BJ (cell line): ENCODE measurements around the gene RAD51. TPM values are rescaled to one million over a fixed set of nuclear protein-coding genes. Genes with fewer than 3 reads are reported as not detected.
A peak's percentile ranks its signal among the peaks of the same experiment; 100 is the strongest.

Source experiments
- CTCF ChIA-PET: fragments of 350-600 bp; formaldehyde crosslinking; extraction: SDS; loops from one replicate; lab custom pipeline; 2021; ENCODE audit warnings: antibody characterized with exemption, inconsistent platforms; lab: Yijun Ruan, JAX
- POLR2A ChIA-PET: fragments of 300-600 bp; sonication (Branson Sonifier 250); formaldehyde crosslinking; extraction: SDS; loops from one replicate; lab custom pipeline; 2021; ENCODE audit warnings: antibody characterized with exemption; lab: Charles Lee
- DNase-seq: peaks from one replicate; pipeline ENCODE4 v3.0.0-alpha.2; 2011; ENCODE audit warnings: low read depth
- H3K27me3 ChIP-seq: 2 replicates; pipeline ENCODE4 v1.6.0; 2011; ENCODE audit warnings: low read length; ENCODE audit not compliant: control insufficient read depth, insufficient read depth
- H3K36me3 ChIP-seq: 2 replicates; pipeline ENCODE4 v1.5.1; 2011; ENCODE audit warnings: low read length; ENCODE audit not compliant: control insufficient read depth, insufficient read depth
- H3K4me3 ChIP-seq: 2 replicates; pipeline ENCODE4 v1.5.1; 2011; ENCODE audit warnings: low read depth, mild to moderate bottlenecking, control low read depth, low read length
- polyA plus RNA-seq: library from polyadenylated mRNA; depleted of rRNA; stranded (reverse); fragments of >200 nt; gene quantifications from 2 replicates; pipeline ENCODE4 v1.2.3, GENCODE V29; 2011
- TF ChIP-seq, protein P1 (sequence below): IDR thresholded peaks from 2 replicates; pipeline ENCODE4 v1.5.1; 2011; ENCODE audit warnings: low read depth, mild to moderate bottlenecking, control low read depth, inconsistent platforms, low read length, moderate library complexity; ENCODE audit not compliant: insufficient read depth

RAD51 gene
- polyA plus RNA-seq, 1 experiment = 8.9 TPM

DNA sequence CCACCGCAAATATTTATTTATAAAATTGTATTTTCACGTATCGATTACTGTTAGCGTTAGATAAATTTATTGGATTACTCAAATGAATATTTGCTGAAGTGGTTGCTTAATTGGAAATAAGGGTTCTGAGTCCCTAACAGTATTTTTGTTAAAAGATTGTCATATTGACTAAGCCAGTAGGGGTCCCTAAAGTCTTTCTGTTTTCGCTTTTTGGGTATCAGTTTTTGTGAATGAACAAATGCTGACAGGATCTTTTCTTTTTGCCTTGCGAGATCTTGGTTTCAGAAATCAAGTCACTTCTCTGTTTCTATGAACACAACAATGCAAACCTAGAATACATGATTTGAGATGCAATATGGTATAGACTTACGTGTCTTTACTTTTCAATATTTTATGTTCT lies 7.1 kb downstream of the RAD51 start:
- ChIA-PET CTCF (interaction anchor here (0.8 to 0.9 kb wide), 2 partner anchors 42 to 239 kb away, joined by 3 read pairs; no protein-coding TSS in a partner anchor), POLR2A (no interaction called here)
- H3K36me3 ChIP-seq = no peaks in the 10 kb centered on the region; the same call in 1 of the 2 replicates
- H3K4me3 ChIP-seq = no peak overlapping the region
- no peaks in the 10 kb centered on the region for H3K27me3 ChIP-seq
- DNase-seq = no peak
- TF ChIP-seq, protein P1, sequence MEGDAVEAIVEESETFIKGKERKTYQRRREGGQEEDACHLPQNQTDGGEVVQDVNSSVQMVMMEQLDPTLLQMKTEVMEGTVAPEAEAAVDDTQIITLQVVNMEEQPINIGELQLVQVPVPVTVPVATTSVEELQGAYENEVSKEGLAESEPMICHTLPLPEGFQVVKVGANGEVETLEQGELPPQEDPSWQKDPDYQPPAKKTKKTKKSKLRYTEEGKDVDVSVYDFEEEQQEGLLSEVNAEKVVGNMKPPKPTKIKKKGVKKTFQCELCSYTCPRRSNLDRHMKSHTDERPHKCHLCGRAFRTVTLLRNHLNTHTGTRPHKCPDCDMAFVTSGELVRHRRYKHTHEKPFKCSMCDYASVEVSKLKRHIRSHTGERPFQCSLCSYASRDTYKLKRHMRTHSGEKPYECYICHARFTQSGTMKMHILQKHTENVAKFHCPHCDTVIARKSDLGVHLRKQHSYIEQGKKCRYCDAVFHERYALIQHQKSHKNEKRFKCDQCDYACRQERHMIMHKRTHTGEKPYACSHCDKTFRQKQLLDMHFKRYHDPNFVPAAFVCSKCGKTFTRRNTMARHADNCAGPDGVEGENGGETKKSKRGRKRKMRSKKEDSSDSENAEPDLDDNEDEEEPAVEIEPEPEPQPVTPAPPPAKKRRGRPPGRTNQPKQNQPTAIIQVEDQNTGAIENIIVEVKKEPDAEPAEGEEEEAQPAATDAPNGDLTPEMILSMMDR = peak; percentile 23

DNA sequence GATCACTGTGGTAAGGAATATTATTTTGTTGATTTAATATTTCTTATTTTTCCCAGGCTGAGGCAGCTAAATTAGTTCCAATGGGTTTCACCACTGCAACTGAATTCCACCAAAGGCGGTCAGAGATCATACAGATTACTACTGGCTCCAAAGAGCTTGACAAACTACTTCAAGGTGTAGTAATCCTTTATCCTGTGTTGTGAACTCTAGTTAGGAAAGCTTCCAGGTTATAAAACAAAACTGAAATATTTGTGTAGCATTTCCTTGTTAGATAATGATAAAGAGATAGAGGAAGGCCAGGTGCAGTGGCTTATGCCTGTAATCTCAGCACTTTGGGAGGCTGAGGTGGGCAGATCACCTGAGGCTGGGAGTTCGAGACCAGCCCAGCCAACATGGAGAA lies 11.1 kb downstream of the RAD51 start:
- TF ChIP-seq, protein P1 = no peak
- no peak overlapping the region for H3K4me3 ChIP-seq
- no peaks in the 10 kb centered on the region for H3K27me3 ChIP-seq
- ChIA-PET POLR2A (no interaction called here), CTCF (interaction anchor here (1.2 kb wide), 1 partner anchor 18 kb away, joined by 3 read pairs; no protein-coding TSS in a partner anchor)
- DNase-seq = no peak
- peaks cover 2% of the 10 kb centered on the region; the same call in 1 of the 2 replicates for H3K36me3 ChIP-seq

DNA sequence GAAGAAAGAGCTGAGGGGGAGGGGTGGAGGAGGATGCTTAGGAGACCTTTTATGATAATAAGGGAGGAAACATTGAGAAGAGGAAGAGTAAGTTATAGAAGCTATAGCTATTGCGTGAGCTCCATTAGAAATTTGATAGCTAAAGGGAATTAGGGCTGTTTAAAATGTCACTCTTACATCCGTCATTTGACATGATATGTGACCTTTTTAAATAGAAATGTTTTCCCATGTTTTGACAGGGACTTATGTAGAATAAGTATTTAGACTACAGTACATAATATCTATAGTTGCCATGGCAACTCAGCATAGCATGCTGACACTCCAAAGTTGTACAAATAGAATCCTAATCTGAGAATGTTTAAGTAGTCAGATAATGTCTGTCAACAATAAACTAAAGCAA lies 19.2 kb downstream of the RAD51 start:
- TF ChIP-seq, protein P1 = no peak
- DNase-seq = no peak
- H3K4me3 ChIP-seq = no peak overlapping the region
- CTCF ChIA-PET = interaction anchor here (0.9 to 1.0 kb wide), 2 partner anchors 18 to 20 kb away, joined by 3 to 4 read pairs; no protein-coding TSS in a partner anchor
- H3K27me3 ChIP-seq = no peaks in the 10 kb centered on the region
- POLR2A ChIA-PET = no interaction called here
- peaks cover 2% of the 10 kb centered on the region; the same call in 1 of the 2 replicates for H3K36me3 ChIP-seq

DNA sequence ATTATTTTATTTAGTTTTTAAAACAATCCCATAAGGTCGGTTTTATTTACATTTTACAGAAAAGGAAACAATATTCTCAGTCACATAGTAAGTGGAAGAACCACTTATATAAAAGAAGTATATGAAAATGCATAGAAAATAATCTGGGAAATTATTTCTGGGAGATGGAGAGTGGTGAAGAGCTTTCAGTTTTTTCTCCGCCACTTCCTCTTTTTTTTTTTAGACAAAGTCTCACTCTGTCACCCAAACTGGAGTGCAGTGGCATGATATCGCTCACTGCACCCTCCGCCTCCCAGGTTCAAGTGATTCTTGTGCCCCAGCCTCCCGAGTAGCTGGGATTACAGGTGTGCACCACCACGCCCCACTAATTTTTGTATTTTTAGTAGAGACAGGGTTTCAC lies 21.2 kb downstream of the RAD51 start:
- H3K36me3 ChIP-seq = no peaks in the 10 kb centered on the region
- TF ChIP-seq, protein P1 = no peak
- POLR2A ChIA-PET = no interaction called here
- DNase-seq = no peak
- CTCF ChIA-PET = no interaction called here
- no peak overlapping the region for H3K4me3 ChIP-seq
- no peaks in the 10 kb centered on the region for H3K27me3 ChIP-seq

DNA sequence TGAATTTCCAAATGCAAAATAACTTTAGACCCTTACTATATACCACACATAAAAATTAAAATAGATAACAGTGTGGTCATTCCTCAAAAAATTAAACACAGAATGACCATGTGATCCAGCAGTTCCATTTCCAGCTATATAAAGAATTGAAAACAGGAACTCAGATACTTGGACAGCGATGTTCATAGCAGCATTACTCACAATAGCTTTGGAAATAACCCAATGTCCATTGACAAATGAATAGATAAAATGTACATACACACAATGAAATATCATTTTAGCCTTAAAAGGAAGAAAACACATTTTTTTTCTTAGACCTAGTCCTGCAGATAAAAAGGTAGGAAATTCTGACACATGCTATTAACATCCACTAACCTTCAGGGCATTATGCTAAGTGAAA lies 26.7 kb downstream of the RAD51 start:
- CTCF ChIA-PET = no interaction called here

More for the DNA sequence above, 26.7 kb downstream of the RAD51 start:
- no peak overlapping the region for H3K4me3 ChIP-seq
- no peaks in the 10 kb centered on the region for H3K27me3 ChIP-seq
- no peak for DNase-seq
- no peaks in the 10 kb centered on the region for H3K36me3 ChIP-seq
- TF ChIP-seq, protein P1 = no peak
- POLR2A ChIA-PET = no interaction called here
